Activated CD4-positive, alpha-beta T cell treated with anti-CD3 and anti-CD28 coated beads for 24 hours (primary cell): Measurements from ENCODE around the gene TNFAIP2.

Experiments used
- DNase-seq, 2 donors: peaks; one replicate each; pipeline ENCODE4 v3.0.0-alpha.2; 2020; ENCODE audit warnings: low read depth in 2 of 2

Gene TNFAIP2

GRCh38 chr14:103186241-103186822 is 63.1 kb downstream of the TNFAIP2 start:
- DNase-seq = no peak
